HEK293T (cell line): ENCODE results near the gene SLFN5.

ENCODE experiments used
- CTCF ChIA-PET: fragments of 350-600 bp; formaldehyde crosslinking; extraction: SDS; loops from one replicate; lab custom pipeline; 2021; ENCODE audit warnings: antibody characterized with exemption, inconsistent platforms; lab: Yijun Ruan, JAX
- POLR2A ChIA-PET: fragments of 350-600 bp; formaldehyde crosslinking; extraction: SDS; loops from one replicate; lab custom pipeline; 2020; ENCODE audit warnings: antibody characterized with exemption, inconsistent platforms; lab: Yijun Ruan, JAX
- DNase-seq: peaks from one replicate; pipeline ENCODE4 v3.0.0; 2012; ENCODE audit warnings: mixed read lengths; ENCODE audit errors: extremely low spot score
- ARNT ChIP-seq: fragments of 450-650 bp; IDR thresholded peaks from 2 replicates; pipeline ENCODE4 v1.6.1; 2017; ENCODE audit warnings: mild to moderate bottlenecking
- BHLHE40 ChIP-seq: fragments of 450-650 bp; IDR thresholded peaks from 2 replicates; pipeline ENCODE4 v1.6.1; 2016; ENCODE audit warnings: mild to moderate bottlenecking, moderate library complexity, borderline replicate concordance
- CTBP1 ChIP-seq: fragments of 450-650 bp; IDR thresholded peaks from 2 replicates; pipeline ENCODE4 v1.6.1; 2016; ENCODE audit warnings: borderline replicate concordance
- ELF4 ChIP-seq: fragments of 450-650 bp; IDR thresholded peaks from 2 replicates; pipeline ENCODE4 v1.6.1; 2017; ENCODE audit warnings: antibody characterized with exemption
- FOXA1 ChIP-seq: fragments of 450-650 bp; IDR thresholded peaks from 2 replicates; pipeline ENCODE4 v1.6.1; 2016; ENCODE audit warnings: mild to moderate bottlenecking
- FOXK2 ChIP-seq: fragments of 450-650 bp; IDR thresholded peaks from 2 replicates; pipeline ENCODE4 v1.6.1; 2016; ENCODE audit warnings: mild to moderate bottlenecking
- FOXM1 ChIP-seq: fragments of 450-650 bp; IDR thresholded peaks from 2 replicates; pipeline ENCODE4 v1.6.1; 2017; ENCODE audit warnings: mild to moderate bottlenecking, borderline replicate concordance
- HDGF ChIP-seq: fragments of 450-650 bp; IDR thresholded peaks from 2 replicates; pipeline ENCODE4 v1.6.1; 2017; ENCODE audit warnings: antibody characterized with exemption, borderline replicate concordance
- L3MBTL2 ChIP-seq: fragments of 450-650 bp; conservative IDR thresholded peaks from 2 replicates; pipeline ENCODE4 v1.6.1; 2016; ENCODE audit warnings: mild to moderate bottlenecking
- LEF1 ChIP-seq: fragments of 450-650 bp; IDR thresholded peaks from 2 replicates; pipeline ENCODE4 v1.6.1; 2017; ENCODE audit warnings: mild to moderate bottlenecking, borderline replicate concordance
- NFRKB ChIP-seq: fragments of 450-650 bp; IDR thresholded peaks from 2 replicates; pipeline ENCODE4 v1.6.1; 2016; ENCODE audit warnings: mild to moderate bottlenecking, moderate library complexity
- PKNOX1 ChIP-seq: fragments of 450-650 bp; IDR thresholded peaks from 2 replicates; pipeline ENCODE4 v1.6.1; 2016
- SP1 ChIP-seq: fragments of 450-650 bp; IDR thresholded peaks from 2 replicates; pipeline ENCODE4 v1.6.1; 2017
- SUZ12 ChIP-seq: fragments of 450-650 bp; IDR thresholded peaks from 2 replicates; pipeline ENCODE4 v1.6.1; 2016; ENCODE audit warnings: mild to moderate bottlenecking
- TARDBP ChIP-seq: fragments of 450-650 bp; IDR thresholded peaks from 2 replicates; pipeline ENCODE4 v1.6.1; 2016
- ZNF384 ChIP-seq: fragments of 450-650 bp; IDR thresholded peaks from 2 replicates; pipeline ENCODE4 v1.6.1; 2016

SLFN5 gene

GRCh38 chr17:35312346-35312745 lies 69.5 kb downstream of the SLFN5 start:
- POLR2A ChIA-PET: no interaction called here
- DNase-seq: no peak
- CTCF ChIA-PET: interaction anchor here (1.1 to 2.9 kb wide), 6 partner anchors 22 to 227 kb away, joined by 3 to 15 read pairs (median 5); no protein-coding TSS in a partner anchor
- no peak for TF ChIP-seq ZNF384
- no peak for TF ChIP-seq ELF4
- TF ChIP-seq NFRKB: no peak

- DNase-seq: peak; percentile 33
- CTCF ChIA-PET: interaction anchor here (0.5 to 2.9 kb wide), 8 partner anchors 21 to 272 kb away, joined by 3 to 15 read pairs (median 4); no protein-coding TSS in a partner anchor
- POLR2A ChIA-PET: no interaction called here
- TF ChIP-seq FOXA1 (no peak), L3MBTL2 (no peak), ZNF384 (no peak), SP1 (no peak), FOXM1 (no peak), ARNT (no peak), PKNOX1 (no peak), BHLHE40 (no peak), TARDBP (no peak), LEF1 (no peak), NFRKB (no peak), ELF4 (no peak), HDGF (no peak), CTBP1 (no peak), SUZ12 (no peak)
These were observed 70.2 kb downstream of the SLFN5 start for GRCh38 chr17:35312790-35313711.

- CTCF ChIA-PET: interaction anchor here (0.6 to 2.9 kb wide), 2 partner anchors 196 to 220 kb away, joined by 3 to 15 read pairs; no protein-coding TSS in a partner anchor
- TF ChIP-seq ZNF384 (no peak), SP1 (no peak), BHLHE40 (no peak), ELF4 (no peak), HDGF (no peak), TARDBP (no peak), CTBP1 (no peak), NFRKB (no peak)
- POLR2A ChIA-PET: no interaction called here
- no peak for DNase-seq
These were observed 71.1 kb downstream of the SLFN5 start for GRCh38 chr17:35313875-35314409.

- TF ChIP-seq L3MBTL2 (no peak), PKNOX1 (no peak), BHLHE40 (no peak), ZNF384 (no peak), NFRKB (no peak), FOXM1 (no peak), CTBP1 (no peak), FOXK2 (no peak), SP1 (no peak), TARDBP (no peak), SUZ12 (no peak), FOXA1 (no peak), HDGF (no peak), LEF1 (no peak)
- no peak for DNase-seq
- ChIA-PET CTCF (interaction anchor here (0.5 to 0.6 kb wide), 2 partner anchors 195 to 225 kb away, joined by 3 to 4 read pairs; no protein-coding TSS in a partner anchor), POLR2A (no interaction called here)
These were observed 71.7 kb downstream of the SLFN5 start for GRCh38 chr17:35314415-35315216.

GRCh38 chr17:35315283-35315682 lies 72.4 kb downstream of the SLFN5 start:
- CTCF ChIA-PET: no interaction called here
- TF ChIP-seq LEF1 (no peak), NFRKB (no peak), SP1 (no peak), SUZ12 (no peak), ZNF384 (no peak), CTBP1 (no peak), TARDBP (no peak), L3MBTL2 (no peak), HDGF (no peak), PKNOX1 (no peak)
- POLR2A ChIA-PET: no interaction called here
- no peak for DNase-seq

GRCh38 chr17:35315971-35316370 lies 73.1 kb downstream of the SLFN5 start:
- ChIA-PET POLR2A (no interaction called here), CTCF (no interaction called here)
- TF ChIP-seq PKNOX1 (no peak), HDGF (no peak), FOXM1 (no peak), SUZ12 (no peak), NFRKB (no peak), SP1 (no peak), TARDBP (no peak), CTBP1 (no peak), ZNF384 (no peak), LEF1 (no peak), ELF4 (no peak), BHLHE40 (no peak), FOXK2 (no peak)
- DNase-seq: no peak
